Spleen (tissue), 11 donors: ENCODE results near the gene STK24. TPM values are rescaled to one million over a fixed set of nuclear protein-coding genes. Genes with fewer than 3 reads are reported as not detected.
A peak's percentile ranks its signal among the peaks of the same experiment; 100 is the strongest.

Experiments used
- DNase-seq: peaks from one replicate; pipeline ENCODE4 v3.0.0-alpha.2; 2020
- H3K27ac ChIP-seq, 8 donors: fragments of 200-600 bp; sonication (generic) in 7 of 8; 1 replicate in 4 of 8; 2 replicates in 4 of 8; pipeline versions ENCODE4 v1.5.0 to v1.8.0; 2016 to 2021; ENCODE audit warnings: inconsistent platforms in 4 of 8, mild to moderate bottlenecking in 4 of 8, moderate library complexity in 1 of 8
- H3K27me3 ChIP-seq, 7 donors: fragments of 200-600 bp; sonication (generic) in 6 of 7; replicated peaks in 1 of 7; 1 replicate in 4 of 7; 2 replicates in 3 of 7; pipeline versions ENCODE4 v1.5.0 to v1.8.0; 2016 to 2021; ENCODE audit warnings: inconsistent platforms in 3 of 7, mild to moderate bottlenecking in 1 of 7
- H3K36me3 ChIP-seq, 6 donors: fragments of 200-600 bp; sonication (generic) in 5 of 6; 1 replicate in 4 of 6; 2 replicates in 2 of 6; pipeline versions ENCODE4 v1.5.0 to v1.8.0; 2016 to 2021; ENCODE audit warnings: inconsistent platforms in 2 of 6
- H3K4me1 ChIP-seq, 6 donors: fragments of 200-600 bp; sonication (generic) in 5 of 6; 1 replicate in 3 of 6; 2 replicates in 3 of 6; pipeline versions ENCODE4 v1.5.0 to v1.8.0; 2016 to 2021; ENCODE audit warnings: inconsistent platforms in 3 of 6
- H3K4me3 ChIP-seq, 8 donors: fragments of 200-600 bp; sonication (generic) in 7 of 8; 1 replicate in 4 of 8; 2 replicates in 4 of 8; pipeline versions ENCODE4 v1.5.0 to v1.8.0; 2016 to 2021; ENCODE audit warnings: inconsistent platforms in 4 of 8, mild to moderate bottlenecking in 4 of 8, moderate library complexity in 2 of 8
- H3K9me3 ChIP-seq, 8 donors: fragments of 200-600 bp; sonication (generic) in 7 of 8; 1 replicate in 4 of 8; 2 replicates in 4 of 8; pipeline versions ENCODE4 v1.5.0 to v1.8.0; 2016 to 2021; ENCODE audit warnings: inconsistent platforms in 4 of 8
- CTCF ChIP-seq, 11 experiments: fragments of 200-600 bp in 7 of 11; fragments of 450-650 bp in 4 of 11; sonication (generic) in 4 of 11; IDR thresholded peaks in 8 of 11; conservative IDR thresholded peaks in 3 of 11; 1 replicate in 7 of 11; 2 replicates in 4 of 11; pipeline versions ENCODE4 v1.4.0 to v1.8.0; 2016 to 2021; ENCODE audit warnings: antibody characterized with exemption in 11 of 11, inconsistent platforms in 4 of 11, mild to moderate bottlenecking in 1 of 11
- POLR2A ChIP-seq, 3 donors: fragments of 450-650 bp; IDR thresholded peaks; one replicate each; pipeline ENCODE4 v1.5.1; 2017; ENCODE audit warnings: antibody characterized with exemption in 3 of 3, mild to moderate bottlenecking in 1 of 3
- POLR2AphosphoS5 ChIP-seq, 3 donors: sonication (generic); formaldehyde crosslinking; IDR thresholded peaks; one replicate each; pipeline ENCODE4 v1.5.1; 2017; ENCODE audit warnings: antibody characterized with exemption in 3 of 3
- WGBS, 5 donors: extraction: QIAGEN DNeasy Blood & Tissue Kit in 3 of 5; methylation state at CpG; one replicate each; pipeline versions ENCODE4 v1.1.5 to v1.1.7; 2013 to 2018; 5-methylcytosine and 5-hydroxymethylcytosine counted together
- intact Hi-C: fragments of 100-400 bp; cut with DNase I; formaldehyde crosslinking; loops from one replicate; pipeline ENCODE4 v1.15.0; 2023; ENCODE audit warnings: low total_unique reads
- polyA plus RNA-seq, 3 donors: library from polyadenylated mRNA; stranded (reverse); fragments of 200-250 nt; gene quantifications; one replicate each; pipeline ENCODE4 v1.2.1, GENCODE V29; 2013
- total RNA-seq, 7 donors: library from RNA; depleted of rRNA in 3 of 7; stranded (reverse); fragments of >200 nt in 3 of 7; fragmentation: NEBNext Ultra II Directional in 4 of 7; extraction: Animal tissue kit (Norgen Biotek cat#: 25700) in 4 of 7; gene quantifications; one replicate each; pipeline versions ENCODE4 v1.1.0 to v1.2.1, GENCODE V29; 2016 to 2021
- donor health status: healthy with polysubstance abuse.
- donor health status: DM: no; HTN: no; CAD: no; lungs with moderate emphysema.
- donor health status: DM: no; HTN: no; CAD: no.
- donor health status: Bipolar disorder and iron deficiency.
- donor health status: healthy.
- donor health status: DM: no; HTN: no; CAD: no.
- donor health status: DM: yes; HTN: yes; CAD: no.

Gene STK24
- total and polyA plus RNA-seq, 10 donors = 36.5 to 132 (median 94.5) TPM

GRCh38 chr13:98451676-98452470 lies 125.0 kb downstream of the STK24 start:
- Histone ChIP-seq H3K4me3 (no peak overlapping the region), H3K36me3 (peaks cover 0 to 100% (median 47%) of the 10 kb centered on the region in 6 donors), H3K27me3 (no peaks in the 10 kb centered on the region), H3K4me1 (peaks cover 0 to 48% (median 10%) of the 10 kb centered on the region in 6 donors), H3K27ac (peak overlapping the region in 2 of 8 donors; percentile 45 to 66), H3K9me3 (no peaks in the 10 kb centered on the region)
- WGBS, 5 donors = 90 to 94% (median 92%) methylated on average over 23 of the region's 23 CpGs
- TF ChIP-seq CTCF (IDR thresholded peaks at IDR 0.05 in 8 of 11, conservative IDR thresholded peaks at IDR 0.05 in 3 of 11) (no peak), POLR2AphosphoS5 (IDR thresholded peaks at IDR 0.05) (peak; percentile 28 to 64 (median 33))
- DNase-seq = no peak
- intact Hi-C loops = no loop called here

GRCh38 chr13:98450539-98451111 lies 126.3 kb downstream of the STK24 start:
- DNase-seq = no peak
- Histone ChIP-seq H3K36me3 (peaks cover 0 to 97% (median 39%) of the 10 kb centered on the region in 6 donors), H3K4me1 (peaks cover 0 to 54% (median 14%) of the 10 kb centered on the region in 6 donors), H3K9me3 (no peaks in the 10 kb centered on the region), H3K27ac (peak overlapping the region in 4 of 8 donors; percentile 43 to 66 (median 46)), H3K4me3 (no peak overlapping the region), H3K27me3 (no peaks in the 10 kb centered on the region)
- WGBS, 5 donors = 60 to 75% (median 71%) methylated on average over 13 to 14 of the region's 14 CpGs
- TF ChIP-seq POLR2A (IDR thresholded peaks at IDR 0.05) (no peak), POLR2AphosphoS5 (IDR thresholded peaks at IDR 0.05) (peak in 2 of 3 donors; percentile 39 to 68), CTCF (IDR thresholded peaks at IDR 0.05 in 8 of 11, conservative IDR thresholded peaks at IDR 0.05 in 3 of 11) (no peak)
- intact Hi-C loops = no loop called here

GRCh38 chr13:98450026-98450425 lies 126.9 kb downstream of the STK24 start:
- TF ChIP-seq POLR2A (IDR thresholded peaks at IDR 0.05) (no peak), POLR2AphosphoS5 (IDR thresholded peaks at IDR 0.05) (no peak), CTCF (IDR thresholded peaks at IDR 0.05 in 8 of 11, conservative IDR thresholded peaks at IDR 0.05 in 3 of 11) (no peak)
- Histone ChIP-seq H3K36me3 (peaks cover 0 to 91% (median 37%) of the 10 kb centered on the region in 6 donors), H3K27me3 (no peaks in the 10 kb centered on the region), H3K4me3 (no peak overlapping the region), H3K27ac (peak overlapping the region in 4 of 8 donors; percentile 43 to 66 (median 46)), H3K9me3 (no peaks in the 10 kb centered on the region), H3K4me1 (peaks cover 0 to 58% (median 20%) of the 10 kb centered on the region in 6 donors)
- WGBS, 5 donors = 62 to 84% (median 81%) methylated on average over 1 of the region's 1 CpG
- no peak for DNase-seq
- intact Hi-C loops = no loop called here

GRCh38 chr13:98449273-98449672 lies 127.6 kb downstream of the STK24 start:
- Histone ChIP-seq H3K36me3 (peaks cover 0 to 83% (median 37%) of the 10 kb centered on the region in 6 donors), H3K4me3 (no peak overlapping the region), H3K4me1 (peaks cover 0 to 55% (median 19%) of the 10 kb centered on the region in 6 donors), H3K9me3 (no peaks in the 10 kb centered on the region), H3K27me3 (no peaks in the 10 kb centered on the region), H3K27ac (peak overlapping the region in 4 of 8 donors; percentile 43 to 66 (median 46))
- no peak for DNase-seq
- intact Hi-C loops = loop anchor here (5.0 kb wide), 2 partner anchors 203 to 223 kb away; no protein-coding TSS in a partner anchor
- no peak for TF ChIP-seq POLR2AphosphoS5 (IDR thresholded peaks at IDR 0.05)
- TF ChIP-seq CTCF (IDR thresholded peaks at IDR 0.05 in 8 of 11, conservative IDR thresholded peaks at IDR 0.05 in 3 of 11) = no peak
- TF ChIP-seq POLR2A (IDR thresholded peaks at IDR 0.05) = no peak
- 91 to 96% (median 95%) methylated on average over 16 of the region's 16 CpGs for WGBS, 5 donors
